ENCODE data around the gene INS.

INS gene

GRCh38 chr11:2203440-2204259, 42.6 kb upstream of the INS start:
- Histone ChIP-seq H3K4me2 (ENCODE audit: insufficient read depth, low read length) (no peak overlapping the region), H2AFZ (ENCODE audit: low read depth, low read length) (no peak overlapping the region), H3K79me2 (ENCODE audit: insufficient read depth, low read length) (no peaks in the 10 kb centered on the region), H3K27ac (ENCODE audit: low read length) (no peak overlapping the region), H4K20me1 (ENCODE audit: insufficient read depth, low read length) (no peaks in the 10 kb centered on the region), H3K36me3 (ENCODE audit: insufficient read depth, low read length) (no peaks in the 10 kb centered on the region), H3K9ac (ENCODE audit: low read depth, low read length) (no peak overlapping the region), H3K4me1 (ENCODE audit: insufficient read depth, low read length) (no peaks in the 10 kb centered on the region), H3K4me3 (ENCODE audit: low read depth in 1 of 2, low read length in 2 of 2) (no peak overlapping the region), H3K9me3 (ENCODE audit: insufficient read depth, low read length, severe bottlenecking) (no peaks in the 10 kb centered on the region), H3K27me3 (ENCODE audit: insufficient read depth, low read length, poor library complexity) (no peaks in the 10 kb centered on the region)
- ATAC-seq (ENCODE audit: insufficient read depth, low read depth) (no peak), DNase-seq (no peak)
- TF ChIP-seq EZH2 (IDR thresholded peaks at IDR 0.05; ENCODE audit: borderline replicate concordance, low read depth, low read length, severe bottlenecking), result no peak
- TF ChIP-seq CTCF (IDR thresholded peaks at IDR 0.05; ENCODE audit: borderline replicate concordance, extremely low read depth, low read length, poor library complexity, severe bottlenecking), result no peak

GRCh38 chr11:2202900-2203439, 42.0 kb upstream of the INS start:
- no peaks in the 10 kb centered on the region for H3K9me3 ChIP-seq (ENCODE audit: insufficient read depth, low read length, severe bottlenecking)
- no peak for DNase-seq
- TF ChIP-seq CTCF (IDR thresholded peaks at IDR 0.05; ENCODE audit: borderline replicate concordance, extremely low read depth, low read length, poor library complexity, severe bottlenecking) (no peak), EZH2 (IDR thresholded peaks at IDR 0.05; ENCODE audit: borderline replicate concordance, low read depth, low read length, severe bottlenecking) (no peak)
- H3K4me3 ChIP-seq (ENCODE audit: low read depth in 1 of 2, low read length in 2 of 2), result no peak overlapping the region
- no peak for ATAC-seq (ENCODE audit: insufficient read depth, low read depth)
- no peaks in the 10 kb centered on the region for H3K36me3 ChIP-seq (ENCODE audit: insufficient read depth, low read length)
- H3K4me1 ChIP-seq (ENCODE audit: insufficient read depth, low read length), result no peaks in the 10 kb centered on the region
- no peak overlapping the region for H3K27ac ChIP-seq (ENCODE audit: low read length)
- H3K79me2 ChIP-seq (ENCODE audit: insufficient read depth, low read length), result no peaks in the 10 kb centered on the region
- H3K27me3 ChIP-seq (ENCODE audit: insufficient read depth, low read length, poor library complexity), result no peaks in the 10 kb centered on the region
- no peak overlapping the region for H2AFZ ChIP-seq (ENCODE audit: low read depth, low read length)
- no peak overlapping the region for H3K9ac ChIP-seq (ENCODE audit: low read depth, low read length)
- H3K4me2 ChIP-seq (ENCODE audit: insufficient read depth, low read length), result no peak overlapping the region
- no peaks in the 10 kb centered on the region for H4K20me1 ChIP-seq (ENCODE audit: insufficient read depth, low read length)

GRCh38 chr11:2202071-2202899, 41.3 kb upstream of the INS start:
- Histone ChIP-seq H2AFZ (ENCODE audit: low read depth, low read length) (no peak overlapping the region), H3K4me2 (ENCODE audit: insufficient read depth, low read length) (no peak overlapping the region)
- ATAC-seq (ENCODE audit: insufficient read depth, low read depth), result no peak

More at GRCh38 chr11:2202071-2202899, 41.3 kb upstream of the INS start:
- Histone ChIP-seq H3K27ac (ENCODE audit: low read length) (no peak overlapping the region), H3K4me3 (ENCODE audit: low read depth in 1 of 2, low read length in 2 of 2) (no peak overlapping the region), H3K9ac (ENCODE audit: low read depth, low read length) (no peak overlapping the region), H3K36me3 (ENCODE audit: insufficient read depth, low read length) (no peaks in the 10 kb centered on the region), H3K27me3 (ENCODE audit: insufficient read depth, low read length, poor library complexity) (no peaks in the 10 kb centered on the region), H3K79me2 (ENCODE audit: insufficient read depth, low read length) (no peaks in the 10 kb centered on the region), H3K4me1 (ENCODE audit: insufficient read depth, low read length) (no peaks in the 10 kb centered on the region), H3K9me3 (ENCODE audit: insufficient read depth, low read length, severe bottlenecking) (no peaks in the 10 kb centered on the region), H4K20me1 (ENCODE audit: insufficient read depth, low read length) (no peaks in the 10 kb centered on the region)
- DNase-seq, result no peak
- TF ChIP-seq CTCF (IDR thresholded peaks at IDR 0.05; ENCODE audit: borderline replicate concordance, extremely low read depth, low read length, poor library complexity, severe bottlenecking) (no peak), EZH2 (IDR thresholded peaks at IDR 0.05; ENCODE audit: borderline replicate concordance, low read depth, low read length, severe bottlenecking) (no peak)

Measured in DND-41 (cell line).